NT2/D1 (cell line): ENCODE results near the gene OGG1.

Experiments
- SUZ12 ChIP-seq: IDR thresholded peaks from 2 replicates; pipeline ENCODE4 v1.6.1; 2011; ENCODE audit not compliant: insufficient read length, insufficient read depth; ENCODE audit errors: extremely low read depth
- YY1 ChIP-seq: IDR thresholded peaks from 2 replicates; pipeline ENCODE4 v1.6.1; 2011; ENCODE audit not compliant: insufficient read length, insufficient read depth
- ZNF274 ChIP-seq: IDR thresholded peaks from 2 replicates; pipeline ENCODE4 v1.6.1; 2011; ENCODE audit warnings: mild to moderate bottlenecking, low read depth, low read length

GRCh38 chr3:9715136-9715535 is 34.6 kb upstream of the OGG1 start:
- TF ChIP-seq YY1, result no peak
- TF ChIP-seq SUZ12, result no peak
- no peak for TF ChIP-seq ZNF274
